ENCODE data around the gene OR51B4. TPM values are rescaled to one million over a fixed set of nuclear protein-coding genes. Genes with fewer than 3 reads are reported as not detected.
"Not testable (repeated sequence)": the region's sequence is repeated elsewhere in the genome, so short reads cannot be mapped to it uniquely, and the experiment has no call there.

OR51B4 gene
- total and polyA plus RNA-seq, 9 of the 15 experiments (the other 6 are each of a cell fraction or from before 2014, with no cell fraction given), result 17.1 to 64.6 (median 39.9) TPM

DNA sequence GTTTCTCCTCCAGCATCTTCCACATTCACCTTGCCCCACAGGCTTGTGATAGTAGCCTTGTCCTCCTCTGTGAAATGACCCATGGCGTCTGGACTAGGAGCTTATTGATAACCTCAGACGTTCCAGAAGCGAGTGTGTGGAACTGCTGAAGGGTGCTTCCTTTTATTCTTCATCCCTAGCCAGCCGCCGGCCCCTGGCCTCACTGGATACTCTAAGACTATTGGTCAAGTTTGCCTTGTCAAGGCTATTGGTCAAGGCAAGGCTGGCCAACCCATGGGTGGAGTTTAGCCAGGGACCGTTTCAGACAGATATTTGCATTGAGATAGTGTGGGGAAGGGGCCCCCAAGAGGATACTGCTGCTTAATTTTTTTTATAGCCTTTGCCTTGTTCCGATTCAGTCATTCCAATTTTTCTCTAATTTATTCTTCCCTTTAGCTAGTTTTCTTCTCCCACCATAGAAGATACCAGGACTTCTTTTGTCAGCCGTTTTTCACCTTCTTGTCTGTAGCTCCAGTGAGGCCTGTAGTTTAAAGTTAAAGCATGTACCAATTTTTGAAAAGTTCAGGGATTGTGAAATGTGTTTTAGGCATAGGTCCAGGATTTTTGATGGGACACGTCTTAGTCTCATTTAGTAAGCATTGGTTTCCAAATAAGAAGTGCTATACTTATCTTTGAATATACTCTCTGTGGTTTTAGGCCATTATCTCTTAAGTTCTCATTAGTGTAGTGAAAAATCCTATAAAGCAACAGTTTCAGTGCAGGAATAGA lies 46.9 kb downstream of the OR51B4 start, which contains the start of gene HBG2 (continued):
- peak; percentile 56; the same call in 1 of the 2 replicates for TF ChIP-seq MYBL2 (IDR thresholded peaks at IDR 0.05; ENCODE audit: low read depth)
- TF ChIP-seq MYBL2 (CRISPR knock-in tag; IDR thresholded peaks at IDR 0.05; ENCODE audit: borderline replicate concordance), result not testable (repeated sequence)
- TF ChIP-seq ZEB2 (IDR thresholded peaks at IDR 0.05), result peak; percentile 23; the same call in 1 of the 2 replicates
- peak; percentile 38 for TF ChIP-seq DPF2 (IDR thresholded peaks at IDR 0.05)
- TF ChIP-seq SMARCE1 (IDR thresholded peaks at IDR 0.05), result 0 out of 2 replicates have a peak, but pooled peaks have one; percentile 44
- peak; percentile 60; the same call in 1 of the 2 replicates for TF ChIP-seq SMARCA4 (IDR thresholded peaks at IDR 0.05)
- TF ChIP-seq CSDE1 (IDR thresholded peaks at IDR 0.05), result 0 out of 4 replicates have a peak, but pooled peaks of 1 of the 2 experiments have one; percentile 26
- peak; percentile 47; the same call in 1 of the 2 replicates for TF ChIP-seq CC2D1A (IDR thresholded peaks at IDR 0.05)
- 0 out of 2 replicates have a peak, but pooled peaks have one; percentile 41 for TF ChIP-seq SMARCC2 (IDR thresholded peaks at IDR 0.05; ENCODE audit: low read depth)
- TF ChIP-seq, protein P1, sequence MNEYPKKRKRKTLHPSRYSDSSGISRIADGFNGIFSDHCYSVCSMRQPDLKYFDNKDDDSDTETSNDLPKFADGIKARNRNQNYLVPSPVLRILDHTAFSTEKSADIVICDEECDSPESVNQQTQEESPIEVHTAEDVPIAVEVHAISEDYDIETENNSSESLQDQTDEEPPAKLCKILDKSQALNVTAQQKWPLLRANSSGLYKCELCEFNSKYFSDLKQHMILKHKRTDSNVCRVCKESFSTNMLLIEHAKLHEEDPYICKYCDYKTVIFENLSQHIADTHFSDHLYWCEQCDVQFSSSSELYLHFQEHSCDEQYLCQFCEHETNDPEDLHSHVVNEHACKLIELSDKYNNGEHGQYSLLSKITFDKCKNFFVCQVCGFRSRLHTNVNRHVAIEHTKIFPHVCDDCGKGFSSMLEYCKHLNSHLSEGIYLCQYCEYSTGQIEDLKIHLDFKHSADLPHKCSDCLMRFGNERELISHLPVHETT (CRISPR knock-in tag; conservative IDR thresholded peaks at IDR 0.05 in 1 of 2, IDR thresholded peaks at IDR 0.05 in 1 of 2), result 0 out of 4 replicates have a peak, but pooled peaks of 1 of the 2 experiments have one; percentile 20
- peak; percentile 34; the same call in 1 of the 2 replicates for TF ChIP-seq MTA3 (IDR thresholded peaks at IDR 0.05; ENCODE audit: borderline replicate concordance)
- peak; percentile 65; the same call in 1 of the 2 replicates for TF ChIP-seq POLR2H (tag; IDR thresholded peaks at IDR 0.05; ENCODE audit: low read depth)
- TF ChIP-seq RBFOX2 (IDR thresholded peaks at IDR 0.05; ENCODE audit: low read depth, low read length), result 0 out of 2 replicates have a peak, but pooled peaks have one; percentile 21
- TF ChIP-seq NFIC (IDR thresholded peaks at IDR 0.05), result peak; percentile 54; the same call in 1 of the 2 replicates
- peak; percentile 43; the same call in 1 of the 2 replicates for TF ChIP-seq SUPT5H (IDR thresholded peaks at IDR 0.05)
- TF ChIP-seq, protein P2, sequence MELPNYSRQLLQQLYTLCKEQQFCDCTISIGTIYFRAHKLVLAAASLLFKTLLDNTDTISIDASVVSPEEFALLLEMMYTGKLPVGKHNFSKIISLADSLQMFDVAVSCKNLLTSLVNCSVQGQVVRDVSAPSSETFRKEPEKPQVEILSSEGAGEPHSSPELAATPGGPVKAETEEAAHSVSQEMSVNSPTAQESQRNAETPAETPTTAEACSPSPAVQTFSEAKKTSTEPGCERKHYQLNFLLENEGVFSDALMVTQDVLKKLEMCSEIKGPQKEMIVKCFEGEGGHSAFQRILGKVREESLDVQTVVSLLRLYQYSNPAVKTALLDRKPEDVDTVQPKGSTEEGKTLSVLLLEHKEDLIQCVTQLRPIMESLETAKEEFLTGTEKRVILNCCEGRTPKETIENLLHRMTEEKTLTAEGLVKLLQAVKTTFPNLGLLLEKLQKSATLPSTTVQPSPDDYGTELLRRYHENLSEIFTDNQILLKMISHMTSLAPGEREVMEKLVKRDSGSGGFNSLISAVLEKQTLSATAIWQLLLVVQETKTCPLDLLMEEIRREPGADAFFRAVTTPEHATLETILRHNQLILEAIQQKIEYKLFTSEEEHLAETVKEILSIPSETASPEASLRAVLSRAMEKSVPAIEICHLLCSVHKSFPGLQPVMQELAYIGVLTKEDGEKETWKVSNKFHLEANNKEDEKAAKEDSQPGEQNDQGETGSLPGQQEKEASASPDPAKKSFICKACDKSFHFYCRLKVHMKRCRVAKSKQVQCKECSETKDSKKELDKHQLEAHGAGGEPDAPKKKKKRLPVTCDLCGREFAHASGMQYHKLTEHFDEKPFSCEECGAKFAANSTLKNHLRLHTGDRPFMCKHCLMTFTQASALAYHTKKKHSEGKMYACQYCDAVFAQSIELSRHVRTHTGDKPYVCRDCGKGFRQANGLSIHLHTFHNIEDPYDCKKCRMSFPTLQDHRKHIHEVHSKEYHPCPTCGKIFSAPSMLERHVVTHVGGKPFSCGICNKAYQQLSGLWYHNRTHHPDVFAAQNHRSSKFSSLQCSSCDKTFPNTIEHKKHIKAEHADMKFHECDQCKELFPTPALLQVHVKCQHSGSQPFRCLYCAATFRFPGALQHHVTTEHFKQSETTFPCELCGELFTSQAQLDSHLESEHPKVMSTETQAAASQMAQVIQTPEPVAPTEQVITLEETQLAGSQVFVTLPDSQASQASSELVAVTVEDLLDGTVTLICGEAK (IDR thresholded peaks at IDR 0.05), result peak; percentile 41; the same call in 1 of the 2 replicates
- TF ChIP-seq, protein P2 (CRISPR knock-in tag; IDR thresholded peaks at IDR 0.05), result not testable (repeated sequence)
- TF ChIP-seq ATF7 (IDR thresholded peaks at IDR 0.05), result 0 out of 2 replicates have a peak, but pooled peaks have one; percentile 23
- TF ChIP-seq BRD9 (IDR thresholded peaks at IDR 0.05; ENCODE audit: low read depth, partially characterized antibody), result peak; percentile 68
